ENCODE results near the gene KRTAP12-3. TPM values are rescaled to one million over a fixed set of nuclear protein-coding genes. Genes with fewer than 3 reads are reported as not detected.
"Not testable (repeated sequence)": the region's sequence is repeated elsewhere in the genome, so short reads cannot be mapped to it uniquely, and the experiment has no call there.

The KRTAP12-3 gene
- total RNA-seq, 3 donors from 2014 or later = not detected

- Histone ChIP-seq H3K36me3 (no peaks in the 10 kb centered on the region), H3K4me1 (no peaks in the 10 kb centered on the region), H3K27me3 (peaks cover 0 to 23% of the 10 kb centered on the region in 2 donors), H3K27ac (no peak overlapping the region), H3K9me3 (peaks cover 11 to 35% of the 10 kb centered on the region in 2 donors), H3K4me3 (no peak overlapping the region)
- TF ChIP-seq POLR2A (IDR thresholded peaks at IDR 0.05) (no peak), POLR2AphosphoS5 (IDR thresholded peaks at IDR 0.05) (no peak), CTCF (IDR thresholded peaks at IDR 0.05) (no peak)
- intact Hi-C loops (cut with DNase I; ENCODE audit: low total_unique reads) = no loop called here
- DNase-seq (ENCODE audit: low spot score in 2 of 2) = no peak
Measured at GRCh38 chr21:44619886-44620285, 37.8 kb upstream of the KRTAP12-3 start.

GRCh38 chr21:44623575-44623974 lies 34.2 kb upstream of the KRTAP12-3 start:
- Histone ChIP-seq H3K36me3 (no peaks in the 10 kb centered on the region), H3K9me3 (peaks cover 11 to 38% of the 10 kb centered on the region in 2 donors), H3K27me3 (peaks cover 0 to 20% of the 10 kb centered on the region in 2 donors), H3K4me1 (no peaks in the 10 kb centered on the region), H3K27ac (no peak overlapping the region), H3K4me3 (no peak overlapping the region)
- DNase-seq (ENCODE audit: low spot score in 2 of 2) = no peak
- TF ChIP-seq POLR2AphosphoS5 (IDR thresholded peaks at IDR 0.05) (no peak), POLR2A (IDR thresholded peaks at IDR 0.05) (no peak), CTCF (IDR thresholded peaks at IDR 0.05) (no peak)
- intact Hi-C loops (cut with DNase I; ENCODE audit: low total_unique reads) = no loop called here

GRCh38 chr21:44625756-44626155 lies 32.0 kb upstream of the KRTAP12-3 start:
- no peak for TF ChIP-seq POLR2A (IDR thresholded peaks at IDR 0.05)
- no peak for TF ChIP-seq POLR2AphosphoS5 (IDR thresholded peaks at IDR 0.05)
- TF ChIP-seq CTCF (IDR thresholded peaks at IDR 0.05) = no peak
- no peaks in the 10 kb centered on the region for H3K4me1 ChIP-seq
- intact Hi-C loops (cut with DNase I; ENCODE audit: low total_unique reads) = no loop called here
- peaks cover 0 to 17% of the 10 kb centered on the region in 2 donors for H3K27me3 ChIP-seq
- no peak for DNase-seq (ENCODE audit: low spot score in 2 of 2)
- peaks cover 19 to 35% of the 10 kb centered on the region in 2 donors for H3K9me3 ChIP-seq
- no peak overlapping the region for H3K27ac ChIP-seq
- no peaks in the 10 kb centered on the region for H3K36me3 ChIP-seq
- H3K4me3 ChIP-seq = no peak overlapping the region

GRCh38 chr21:44626262-44626661 lies 31.5 kb upstream of the KRTAP12-3 start:
- no peak for DNase-seq (ENCODE audit: low spot score in 2 of 2)
- intact Hi-C loops (cut with DNase I; ENCODE audit: low total_unique reads) = no loop called here

GRCh38 chr21:44626673-44627143 lies 31.0 kb upstream of the KRTAP12-3 start, which contains the start of gene KRTAP10-9:
TSS of gene KRTAP10-9 (plus strand) at chr21:44627093. CDS start at chr21:44627172, 79 bp downstream.
- no peaks in the 10 kb centered on the region for H3K36me3 ChIP-seq
- H3K27me3 ChIP-seq = peaks cover 0 to 17% of the 10 kb centered on the region in 2 donors
- no peaks in the 10 kb centered on the region for H3K4me1 ChIP-seq
- intact Hi-C loops (cut with DNase I; ENCODE audit: low total_unique reads) = no loop called here
- H3K27ac ChIP-seq = no peak within 1 kb of the TSS
- no peak within 1 kb of the TSS for H3K4me3 ChIP-seq
- no peak for DNase-seq (ENCODE audit: low spot score in 2 of 2)
- H3K9me3 ChIP-seq = peaks cover 29 to 45% of the 10 kb centered on the region in 2 donors
- TF ChIP-seq CTCF (IDR thresholded peaks at IDR 0.05) = no peak
- TF ChIP-seq POLR2A (IDR thresholded peaks at IDR 0.05) = no peak
- no peak for TF ChIP-seq POLR2AphosphoS5 (IDR thresholded peaks at IDR 0.05)

More at GRCh38 chr21:44626262-44626661, 31.5 kb upstream of the KRTAP12-3 start:
- Histone ChIP-seq H3K9me3 (peaks cover 24 to 40% of the 10 kb centered on the region in 2 donors), H3K27ac (no peak overlapping the region), H3K27me3 (peaks cover 0 to 17% of the 10 kb centered on the region in 2 donors), H3K4me1 (no peaks in the 10 kb centered on the region), H3K4me3 (no peak overlapping the region), H3K36me3 (no peaks in the 10 kb centered on the region)
- no peak for TF ChIP-seq CTCF (IDR thresholded peaks at IDR 0.05)
- no peak for TF ChIP-seq POLR2A (IDR thresholded peaks at IDR 0.05)
- no peak for TF ChIP-seq POLR2AphosphoS5 (IDR thresholded peaks at IDR 0.05)

GRCh38 chr21:44627181-44627822 lies 30.4 kb upstream of the KRTAP12-3 start:
- intact Hi-C loops (cut with DNase I; ENCODE audit: low total_unique reads) = not testable (repeated sequence)
- H3K9me3 ChIP-seq = peaks cover 35 to 51% of the 10 kb centered on the region in 2 donors

GRCh38 chr21:44627831-44628233 lies 29.9 kb upstream of the KRTAP12-3 start:
- H3K4me3 ChIP-seq; H3K4me1 ChIP-seq; intact Hi-C loops (cut with DNase I; ENCODE audit: low total_unique reads); DNase-seq (ENCODE audit: low spot score in 2 of 2); H3K36me3 ChIP-seq; H3K27ac ChIP-seq: not testable (repeated sequence)
- H3K9me3 ChIP-seq = peaks cover 38 to 53% of the 10 kb centered on the region in 2 donors
- H3K27me3 ChIP-seq = peaks cover 0 to 17% of the 10 kb centered on the region in 2 donors

More at GRCh38 chr21:44627181-44627822, 30.4 kb upstream of the KRTAP12-3 start:
- not testable (repeated sequence) for H3K27ac ChIP-seq; H3K4me1 ChIP-seq; H3K36me3 ChIP-seq; H3K4me3 ChIP-seq; DNase-seq (ENCODE audit: low spot score in 2 of 2)
- peaks cover 0 to 17% of the 10 kb centered on the region in 2 donors for H3K27me3 ChIP-seq

All from breast epithelium (tissue), 4 donors.